HG03097 (cell line): ENCODE results near the gene HDAC5.
A peak's percentile ranks its signal among the peaks of the same experiment; 100 is the strongest.
"Not testable (repeated sequence)": the region's sequence is repeated elsewhere in the genome, so short reads cannot be mapped to it uniquely, and the experiment has no call there.

Experiments used
- ATAC-seq: cut with Tn5 transposase; IDR thresholded peaks from one replicate; pipeline ENCODE4 v1.9.1; 2021; ENCODE audit not compliant: unreplicated experiment, low FRiP score

The HDAC5 gene

GRCh38 chr17:44112284-44113280 is 10.9 kb downstream of the HDAC5 start:
- ATAC-seq = no peak

GRCh38 chr17:44111777-44112176 is 11.7 kb downstream of the HDAC5 start:
- no peak for ATAC-seq

- ATAC-seq = peak; percentile 57
These were observed 12.4 kb downstream of the HDAC5 start for GRCh38 chr17:44110823-44111633.

GRCh38 chr17:44110011-44110686 is 13.3 kb downstream of the HDAC5 start:
- ATAC-seq = no peak

- ATAC-seq = no peak
These were observed 14.2 kb downstream of the HDAC5 start for GRCh38 chr17:44109312-44109630.

- ATAC-seq = no peak
These were observed 14.8 kb downstream of the HDAC5 start for GRCh38 chr17:44108440-44109311.

- ATAC-seq = no peak
These were observed 16.6 kb downstream of the HDAC5 start for GRCh38 chr17:44106801-44107200.

GRCh38 chr17:44105941-44106340 is 17.5 kb downstream of the HDAC5 start:
- no peak for ATAC-seq

- no peak for ATAC-seq
These were observed 18.0 kb downstream of the HDAC5 start for GRCh38 chr17:44105483-44105882.

GRCh38 chr17:44102849-44103622 is 20.4 kb downstream of the HDAC5 start:
- ATAC-seq = no peak

GRCh38 chr17:44101858-44102257 is 21.6 kb downstream of the HDAC5 start:
- ATAC-seq = not testable (repeated sequence)

- ATAC-seq = no peak
These were observed 26.1 kb downstream of the HDAC5 start for GRCh38 chr17:44097110-44097958.

GRCh38 chr17:44095647-44096496 is 27.6 kb downstream of the HDAC5 start:
- no peak for ATAC-seq

GRCh38 chr17:44095388-44095646 is 28.1 kb downstream of the HDAC5 start:
- no peak for ATAC-seq

- ATAC-seq = no peak
These were observed 28.6 kb downstream of the HDAC5 start for GRCh38 chr17:44094701-44095387.

- no peak for ATAC-seq
These were observed 30.1 kb downstream of the HDAC5 start for GRCh38 chr17:44093231-44093900.

GRCh38 chr17:44092051-44092450 is 31.4 kb downstream of the HDAC5 start:
- ATAC-seq = no peak
